ENCODE results near the gene RNF31. TPM values are rescaled to one million over a fixed set of nuclear protein-coding genes. Genes with fewer than 3 reads are reported as not detected.

Gene RNF31
- polyA plus RNA-seq, 1 donor from 2014 or later, result 98.7 TPM

DNA sequence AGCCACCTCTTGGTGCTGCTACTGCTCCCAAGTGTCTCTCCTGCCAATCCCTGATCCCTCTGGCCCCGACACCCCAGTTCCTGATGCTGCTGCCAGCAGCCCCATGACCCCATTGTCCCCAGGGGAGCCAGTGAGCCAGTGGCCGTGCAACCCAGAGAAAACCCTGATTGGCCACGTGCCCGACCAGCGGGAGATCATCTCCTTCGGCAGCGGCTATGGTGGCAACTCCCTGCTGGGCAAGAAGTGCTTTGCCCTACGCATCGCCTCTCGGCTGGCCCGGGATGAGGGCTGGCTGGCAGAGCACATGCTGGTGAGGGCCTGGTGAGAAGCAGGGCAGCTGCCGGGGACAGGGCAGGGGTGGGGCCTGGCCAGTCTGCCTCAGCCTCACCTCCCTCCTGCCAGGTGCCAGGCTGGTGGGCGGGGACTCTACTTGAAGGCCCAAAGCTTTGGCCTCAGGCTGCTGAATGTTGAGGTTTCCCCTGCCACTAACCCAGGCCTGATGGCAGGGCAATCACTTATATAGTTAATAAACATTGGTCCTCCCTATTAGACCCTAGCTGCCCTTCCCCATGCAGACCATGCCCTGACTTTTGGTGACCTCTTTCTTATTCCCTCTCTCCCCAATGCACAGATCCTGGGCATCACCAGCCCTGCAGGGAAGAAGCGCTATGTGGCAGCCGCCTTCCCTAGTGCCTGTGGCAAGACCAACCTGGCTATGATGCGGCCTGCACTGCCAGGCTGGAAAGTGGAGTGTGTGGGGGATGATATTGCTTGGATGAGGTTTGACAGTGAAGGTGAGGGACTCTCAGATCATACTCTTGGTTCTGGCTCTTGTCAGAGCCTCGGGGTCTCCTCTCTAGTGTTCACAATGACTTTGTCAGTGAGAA lies 48.1 kb upstream of the RNF31 start:
- H3K9ac ChIP-seq (ENCODE audit: low read length), result no peak overlapping the region
- H3K4me2 ChIP-seq (ENCODE audit: low read length), result no peak overlapping the region
- no peaks in the 10 kb centered on the region for H3K79me2 ChIP-seq (replicated peaks; ENCODE audit: insufficient read depth, low read length)
- H3K27ac ChIP-seq (ENCODE audit: low read length), result no peak overlapping the region
- no peaks in the 10 kb centered on the region for H3K9me2 ChIP-seq (ENCODE audit: insufficient read depth, low read length)
- peaks cover 10% of the 10 kb centered on the region for H3K27me3 ChIP-seq (ENCODE audit: insufficient read depth, low read depth, low read length)
- H3K9me3 ChIP-seq (ENCODE audit: low read length), result no peaks in the 10 kb centered on the region
- H3K36me3 ChIP-seq (ENCODE audit: insufficient read depth, low read length), result no peaks in the 10 kb centered on the region
- H4K20me1 ChIP-seq (ENCODE audit: insufficient read depth), result no peaks in the 10 kb centered on the region
- H3K4me3 ChIP-seq (ENCODE audit: low read length), result no peak overlapping the region
- H3F3A ChIP-seq (ENCODE audit: insufficient read depth, low read length, poor library complexity, severe bottlenecking), result no peaks in the 10 kb centered on the region
- TF ChIP-seq POLR2AphosphoS5 (IDR thresholded peaks at IDR 0.05) (no peak), SMC3 (conservative IDR thresholded peaks at IDR 0.05; ENCODE audit: poor library complexity) (no peak), RAD21 (conservative IDR thresholded peaks at IDR 0.05) (no peak), TAF1 (IDR thresholded peaks at IDR 0.05; ENCODE audit: low read depth) (no peak), MXI1 (conservative IDR thresholded peaks at IDR 0.05; ENCODE audit: poor library complexity, severe bottlenecking) (no peak), EZH2 (IDR thresholded peaks at IDR 0.05; ENCODE audit: borderline replicate concordance, insufficient read depth, low read length, poor library complexity, severe bottlenecking) (no peak), EP300 (conservative IDR thresholded peaks at IDR 0.05; ENCODE audit: poor library complexity, severe bottlenecking) (no peak)
- TF ChIP-seq, protein P1, sequence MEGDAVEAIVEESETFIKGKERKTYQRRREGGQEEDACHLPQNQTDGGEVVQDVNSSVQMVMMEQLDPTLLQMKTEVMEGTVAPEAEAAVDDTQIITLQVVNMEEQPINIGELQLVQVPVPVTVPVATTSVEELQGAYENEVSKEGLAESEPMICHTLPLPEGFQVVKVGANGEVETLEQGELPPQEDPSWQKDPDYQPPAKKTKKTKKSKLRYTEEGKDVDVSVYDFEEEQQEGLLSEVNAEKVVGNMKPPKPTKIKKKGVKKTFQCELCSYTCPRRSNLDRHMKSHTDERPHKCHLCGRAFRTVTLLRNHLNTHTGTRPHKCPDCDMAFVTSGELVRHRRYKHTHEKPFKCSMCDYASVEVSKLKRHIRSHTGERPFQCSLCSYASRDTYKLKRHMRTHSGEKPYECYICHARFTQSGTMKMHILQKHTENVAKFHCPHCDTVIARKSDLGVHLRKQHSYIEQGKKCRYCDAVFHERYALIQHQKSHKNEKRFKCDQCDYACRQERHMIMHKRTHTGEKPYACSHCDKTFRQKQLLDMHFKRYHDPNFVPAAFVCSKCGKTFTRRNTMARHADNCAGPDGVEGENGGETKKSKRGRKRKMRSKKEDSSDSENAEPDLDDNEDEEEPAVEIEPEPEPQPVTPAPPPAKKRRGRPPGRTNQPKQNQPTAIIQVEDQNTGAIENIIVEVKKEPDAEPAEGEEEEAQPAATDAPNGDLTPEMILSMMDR (IDR thresholded peaks at IDR 0.05; ENCODE audit: poor library complexity, severe bottlenecking), result no peak
- TF ChIP-seq, protein P2, sequence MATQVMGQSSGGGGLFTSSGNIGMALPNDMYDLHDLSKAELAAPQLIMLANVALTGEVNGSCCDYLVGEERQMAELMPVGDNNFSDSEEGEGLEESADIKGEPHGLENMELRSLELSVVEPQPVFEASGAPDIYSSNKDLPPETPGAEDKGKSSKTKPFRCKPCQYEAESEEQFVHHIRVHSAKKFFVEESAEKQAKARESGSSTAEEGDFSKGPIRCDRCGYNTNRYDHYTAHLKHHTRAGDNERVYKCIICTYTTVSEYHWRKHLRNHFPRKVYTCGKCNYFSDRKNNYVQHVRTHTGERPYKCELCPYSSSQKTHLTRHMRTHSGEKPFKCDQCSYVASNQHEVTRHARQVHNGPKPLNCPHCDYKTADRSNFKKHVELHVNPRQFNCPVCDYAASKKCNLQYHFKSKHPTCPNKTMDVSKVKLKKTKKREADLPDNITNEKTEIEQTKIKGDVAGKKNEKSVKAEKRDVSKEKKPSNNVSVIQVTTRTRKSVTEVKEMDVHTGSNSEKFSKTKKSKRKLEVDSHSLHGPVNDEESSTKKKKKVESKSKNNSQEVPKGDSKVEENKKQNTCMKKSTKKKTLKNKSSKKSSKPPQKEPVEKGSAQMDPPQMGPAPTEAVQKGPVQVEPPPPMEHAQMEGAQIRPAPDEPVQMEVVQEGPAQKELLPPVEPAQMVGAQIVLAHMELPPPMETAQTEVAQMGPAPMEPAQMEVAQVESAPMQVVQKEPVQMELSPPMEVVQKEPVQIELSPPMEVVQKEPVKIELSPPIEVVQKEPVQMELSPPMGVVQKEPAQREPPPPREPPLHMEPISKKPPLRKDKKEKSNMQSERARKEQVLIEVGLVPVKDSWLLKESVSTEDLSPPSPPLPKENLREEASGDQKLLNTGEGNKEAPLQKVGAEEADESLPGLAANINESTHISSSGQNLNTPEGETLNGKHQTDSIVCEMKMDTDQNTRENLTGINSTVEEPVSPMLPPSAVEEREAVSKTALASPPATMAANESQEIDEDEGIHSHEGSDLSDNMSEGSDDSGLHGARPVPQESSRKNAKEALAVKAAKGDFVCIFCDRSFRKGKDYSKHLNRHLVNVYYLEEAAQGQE (IDR thresholded peaks at IDR 0.05; ENCODE audit: borderline replicate concordance), result no peak
- H2AFZ ChIP-seq (ENCODE audit: low read depth, low read length), result no peak overlapping the region

DNA sequence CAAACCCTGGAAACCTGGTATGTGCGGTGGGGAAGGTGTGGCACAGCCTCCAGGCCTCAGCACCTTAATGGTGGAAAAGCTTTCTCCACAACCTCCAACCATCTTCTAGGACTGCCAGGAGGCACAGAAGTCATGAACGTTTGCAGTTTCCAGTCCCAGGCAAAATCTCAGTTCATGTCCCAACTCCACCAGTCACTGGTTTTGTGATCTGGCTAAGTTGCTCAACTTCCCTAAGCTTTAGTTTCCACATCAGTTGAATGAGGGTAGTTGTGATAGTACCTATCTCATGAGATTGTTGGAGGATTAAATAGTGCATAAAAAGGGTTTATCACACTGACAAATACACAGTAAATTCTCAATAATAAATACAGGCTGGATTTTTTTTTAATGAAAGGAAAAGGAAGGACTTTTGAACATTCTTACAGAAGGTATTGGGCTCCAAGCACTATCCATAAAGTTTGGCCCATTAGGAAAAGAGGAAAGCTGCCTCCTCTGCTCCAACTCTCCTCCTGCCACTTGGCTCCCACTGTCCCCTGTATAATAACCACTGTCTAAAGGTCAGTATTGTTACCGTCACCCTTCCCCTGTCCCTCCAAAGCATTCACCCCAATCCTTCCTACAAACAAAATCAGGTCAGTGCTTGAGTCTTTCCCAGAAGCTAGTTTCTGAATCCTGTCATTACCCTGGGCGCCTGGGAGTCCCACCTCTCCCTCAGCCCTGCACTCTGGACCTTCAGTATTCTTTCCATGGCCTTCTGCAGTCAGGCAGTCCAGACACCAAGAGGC lies 46.9 kb upstream of the RNF31 start:
- no peak overlapping the region for H3K4me2 ChIP-seq (ENCODE audit: low read length)
- H3K36me3 ChIP-seq (ENCODE audit: insufficient read depth, low read length), result no peaks in the 10 kb centered on the region

More for the DNA sequence above, 46.9 kb upstream of the RNF31 start:
- no peak for TF ChIP-seq EP300 (conservative IDR thresholded peaks at IDR 0.05; ENCODE audit: poor library complexity, severe bottlenecking)
- TF ChIP-seq, protein P2 (IDR thresholded peaks at IDR 0.05; ENCODE audit: borderline replicate concordance), result no peak
- no peak for TF ChIP-seq MXI1 (conservative IDR thresholded peaks at IDR 0.05; ENCODE audit: poor library complexity, severe bottlenecking)
- no peak for TF ChIP-seq RAD21 (conservative IDR thresholded peaks at IDR 0.05)
- TF ChIP-seq POLR2AphosphoS5 (IDR thresholded peaks at IDR 0.05), result no peak
- no peak for TF ChIP-seq SMC3 (conservative IDR thresholded peaks at IDR 0.05; ENCODE audit: poor library complexity)
- Histone ChIP-seq H3K9me3 (ENCODE audit: low read length) (no peaks in the 10 kb centered on the region), H3K9me2 (ENCODE audit: insufficient read depth, low read length) (no peaks in the 10 kb centered on the region), H3K79me2 (replicated peaks; ENCODE audit: insufficient read depth, low read length) (no peaks in the 10 kb centered on the region), H3K9ac (ENCODE audit: low read length) (no peak overlapping the region), H3K27me3 (ENCODE audit: insufficient read depth, low read depth, low read length) (no peaks in the 10 kb centered on the region), H4K20me1 (ENCODE audit: insufficient read depth) (no peaks in the 10 kb centered on the region), H3K27ac (ENCODE audit: low read length) (no peak overlapping the region), H3F3A (ENCODE audit: insufficient read depth, low read length, poor library complexity, severe bottlenecking) (no peaks in the 10 kb centered on the region), H2AFZ (ENCODE audit: low read depth, low read length) (no peak overlapping the region), H3K4me3 (ENCODE audit: low read length) (no peak overlapping the region)

All from neural cell (in vitro differentiated cells).